Measurements from ENCODE around the gene RBCK1.

DNA sequence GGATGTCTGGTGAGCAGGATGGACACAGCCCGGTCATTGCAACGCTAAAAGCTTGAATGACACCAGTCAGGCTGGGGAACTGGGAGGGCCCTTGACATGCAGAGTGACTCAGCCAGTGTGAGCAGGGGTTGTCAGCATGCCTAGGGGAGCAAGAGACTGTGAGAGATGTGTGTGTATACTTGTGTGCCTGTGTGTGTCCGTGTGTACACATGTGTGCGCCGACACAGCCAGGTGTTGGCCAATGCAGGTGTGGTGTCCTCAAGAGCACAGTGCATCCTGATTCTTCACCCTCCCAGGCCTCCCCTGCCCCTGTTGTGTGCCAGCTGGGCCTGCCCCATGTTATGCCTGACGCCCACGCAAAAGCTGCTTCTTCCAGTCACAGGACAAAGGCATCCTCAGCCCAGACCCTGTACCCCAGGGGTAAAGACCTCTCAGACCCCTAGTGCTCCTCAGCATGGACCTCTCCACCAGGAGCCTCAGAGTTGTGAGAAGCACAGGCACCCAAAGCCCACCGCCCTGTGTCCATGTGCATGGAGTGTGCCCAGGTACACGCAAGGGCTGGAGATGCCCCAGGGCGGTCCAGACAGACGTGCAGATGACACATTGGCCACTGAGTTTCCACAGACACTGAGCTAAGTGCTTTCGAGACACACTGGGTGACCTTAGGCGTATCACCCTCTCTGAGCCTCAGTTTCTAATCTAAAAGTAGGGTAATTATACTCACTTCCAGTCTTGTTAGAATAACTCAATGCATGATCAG lies 44.6 kb upstream of the RBCK1 start:
- TF ChIP-seq, protein P1, sequence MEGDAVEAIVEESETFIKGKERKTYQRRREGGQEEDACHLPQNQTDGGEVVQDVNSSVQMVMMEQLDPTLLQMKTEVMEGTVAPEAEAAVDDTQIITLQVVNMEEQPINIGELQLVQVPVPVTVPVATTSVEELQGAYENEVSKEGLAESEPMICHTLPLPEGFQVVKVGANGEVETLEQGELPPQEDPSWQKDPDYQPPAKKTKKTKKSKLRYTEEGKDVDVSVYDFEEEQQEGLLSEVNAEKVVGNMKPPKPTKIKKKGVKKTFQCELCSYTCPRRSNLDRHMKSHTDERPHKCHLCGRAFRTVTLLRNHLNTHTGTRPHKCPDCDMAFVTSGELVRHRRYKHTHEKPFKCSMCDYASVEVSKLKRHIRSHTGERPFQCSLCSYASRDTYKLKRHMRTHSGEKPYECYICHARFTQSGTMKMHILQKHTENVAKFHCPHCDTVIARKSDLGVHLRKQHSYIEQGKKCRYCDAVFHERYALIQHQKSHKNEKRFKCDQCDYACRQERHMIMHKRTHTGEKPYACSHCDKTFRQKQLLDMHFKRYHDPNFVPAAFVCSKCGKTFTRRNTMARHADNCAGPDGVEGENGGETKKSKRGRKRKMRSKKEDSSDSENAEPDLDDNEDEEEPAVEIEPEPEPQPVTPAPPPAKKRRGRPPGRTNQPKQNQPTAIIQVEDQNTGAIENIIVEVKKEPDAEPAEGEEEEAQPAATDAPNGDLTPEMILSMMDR (IDR thresholded peaks at IDR 0.05): no peak
- TF ChIP-seq POLR2A (IDR thresholded peaks at IDR 0.05): no peak

All from vagina (tissue), 2 donors.